ENCODE measurements around the gene ANKMY1.

The ANKMY1 gene

DNA sequence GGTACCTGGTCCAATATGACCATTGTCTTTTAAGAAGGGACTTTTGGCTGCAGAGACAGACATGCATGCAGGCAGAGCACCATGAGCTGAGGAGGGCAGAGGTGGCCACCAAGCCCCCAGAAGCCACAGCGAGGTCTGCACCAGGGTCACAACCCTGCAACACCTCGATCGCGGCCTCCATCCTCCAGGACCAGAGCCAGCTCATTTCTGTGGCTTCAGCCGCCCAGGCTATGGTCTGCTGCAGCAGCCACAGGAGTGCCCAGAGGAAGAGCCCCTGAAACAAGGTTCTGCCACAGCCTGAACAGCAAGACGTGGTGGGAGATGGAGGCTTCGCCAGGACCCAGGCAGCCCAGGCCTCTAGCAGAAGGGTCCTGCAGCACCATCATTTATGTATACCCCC, 53.9 kb downstream of the ANKMY1 start:
- no peak for DNase-seq (ENCODE audit: low read depth in 1 of 2, low spot score in 1 of 2)
- TF ChIP-seq SPI1 (IDR thresholded peaks at IDR 0.05; ENCODE audit: borderline replicate concordance, low read depth), result no peak
- TF ChIP-seq, protein P1, sequence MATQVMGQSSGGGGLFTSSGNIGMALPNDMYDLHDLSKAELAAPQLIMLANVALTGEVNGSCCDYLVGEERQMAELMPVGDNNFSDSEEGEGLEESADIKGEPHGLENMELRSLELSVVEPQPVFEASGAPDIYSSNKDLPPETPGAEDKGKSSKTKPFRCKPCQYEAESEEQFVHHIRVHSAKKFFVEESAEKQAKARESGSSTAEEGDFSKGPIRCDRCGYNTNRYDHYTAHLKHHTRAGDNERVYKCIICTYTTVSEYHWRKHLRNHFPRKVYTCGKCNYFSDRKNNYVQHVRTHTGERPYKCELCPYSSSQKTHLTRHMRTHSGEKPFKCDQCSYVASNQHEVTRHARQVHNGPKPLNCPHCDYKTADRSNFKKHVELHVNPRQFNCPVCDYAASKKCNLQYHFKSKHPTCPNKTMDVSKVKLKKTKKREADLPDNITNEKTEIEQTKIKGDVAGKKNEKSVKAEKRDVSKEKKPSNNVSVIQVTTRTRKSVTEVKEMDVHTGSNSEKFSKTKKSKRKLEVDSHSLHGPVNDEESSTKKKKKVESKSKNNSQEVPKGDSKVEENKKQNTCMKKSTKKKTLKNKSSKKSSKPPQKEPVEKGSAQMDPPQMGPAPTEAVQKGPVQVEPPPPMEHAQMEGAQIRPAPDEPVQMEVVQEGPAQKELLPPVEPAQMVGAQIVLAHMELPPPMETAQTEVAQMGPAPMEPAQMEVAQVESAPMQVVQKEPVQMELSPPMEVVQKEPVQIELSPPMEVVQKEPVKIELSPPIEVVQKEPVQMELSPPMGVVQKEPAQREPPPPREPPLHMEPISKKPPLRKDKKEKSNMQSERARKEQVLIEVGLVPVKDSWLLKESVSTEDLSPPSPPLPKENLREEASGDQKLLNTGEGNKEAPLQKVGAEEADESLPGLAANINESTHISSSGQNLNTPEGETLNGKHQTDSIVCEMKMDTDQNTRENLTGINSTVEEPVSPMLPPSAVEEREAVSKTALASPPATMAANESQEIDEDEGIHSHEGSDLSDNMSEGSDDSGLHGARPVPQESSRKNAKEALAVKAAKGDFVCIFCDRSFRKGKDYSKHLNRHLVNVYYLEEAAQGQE (IDR thresholded peaks at IDR 0.05; ENCODE audit: insufficient replicate concordance, low read depth), result no peak
- no peak for TF ChIP-seq GABPA (IDR thresholded peaks at IDR 0.05; ENCODE audit: low read depth)
- TF ChIP-seq POLR2AphosphoS5 (IDR thresholded peaks at IDR 0.05; ENCODE audit: low read depth), result no peak
- TF ChIP-seq, protein P2, sequence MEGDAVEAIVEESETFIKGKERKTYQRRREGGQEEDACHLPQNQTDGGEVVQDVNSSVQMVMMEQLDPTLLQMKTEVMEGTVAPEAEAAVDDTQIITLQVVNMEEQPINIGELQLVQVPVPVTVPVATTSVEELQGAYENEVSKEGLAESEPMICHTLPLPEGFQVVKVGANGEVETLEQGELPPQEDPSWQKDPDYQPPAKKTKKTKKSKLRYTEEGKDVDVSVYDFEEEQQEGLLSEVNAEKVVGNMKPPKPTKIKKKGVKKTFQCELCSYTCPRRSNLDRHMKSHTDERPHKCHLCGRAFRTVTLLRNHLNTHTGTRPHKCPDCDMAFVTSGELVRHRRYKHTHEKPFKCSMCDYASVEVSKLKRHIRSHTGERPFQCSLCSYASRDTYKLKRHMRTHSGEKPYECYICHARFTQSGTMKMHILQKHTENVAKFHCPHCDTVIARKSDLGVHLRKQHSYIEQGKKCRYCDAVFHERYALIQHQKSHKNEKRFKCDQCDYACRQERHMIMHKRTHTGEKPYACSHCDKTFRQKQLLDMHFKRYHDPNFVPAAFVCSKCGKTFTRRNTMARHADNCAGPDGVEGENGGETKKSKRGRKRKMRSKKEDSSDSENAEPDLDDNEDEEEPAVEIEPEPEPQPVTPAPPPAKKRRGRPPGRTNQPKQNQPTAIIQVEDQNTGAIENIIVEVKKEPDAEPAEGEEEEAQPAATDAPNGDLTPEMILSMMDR (IDR thresholded peaks at IDR 0.05; ENCODE audit: insufficient read depth, low read length), result no peak
- H3K4me3 ChIP-seq (replicated peaks; ENCODE audit: insufficient read depth, low read length), result no peak overlapping the region
- H3K27me3 ChIP-seq (ENCODE audit: insufficient read depth, poor library complexity, severe bottlenecking), result no peaks in the 10 kb centered on the region
- no peak overlapping the region for H3K27ac ChIP-seq (replicated peaks)

GRCh38 chr2:240503375-240503774, 54.4 kb downstream of the ANKMY1 start:
- no peak for TF ChIP-seq POLR2AphosphoS5 (IDR thresholded peaks at IDR 0.05; ENCODE audit: low read depth)
- TF ChIP-seq, protein P2 (IDR thresholded peaks at IDR 0.05; ENCODE audit: insufficient read depth, low read length), result no peak
- no peak for TF ChIP-seq SPI1 (IDR thresholded peaks at IDR 0.05; ENCODE audit: borderline replicate concordance, low read depth)
- no peak for TF ChIP-seq GABPA (IDR thresholded peaks at IDR 0.05; ENCODE audit: low read depth)
- TF ChIP-seq, protein P1 (IDR thresholded peaks at IDR 0.05; ENCODE audit: insufficient replicate concordance, low read depth), result no peak
- Histone ChIP-seq H3K4me3 (replicated peaks; ENCODE audit: insufficient read depth, low read length) (no peak overlapping the region), H3K27me3 (ENCODE audit: insufficient read depth, poor library complexity, severe bottlenecking) (no peaks in the 10 kb centered on the region), H3K27ac (replicated peaks) (no peak overlapping the region)
- DNase-seq (ENCODE audit: low read depth in 1 of 2, low spot score in 1 of 2), result no peak

GRCh38 chr2:240502430-240503121, 55.2 kb downstream of the ANKMY1 start:
- H3K27me3 ChIP-seq (ENCODE audit: insufficient read depth, poor library complexity, severe bottlenecking), result no peaks in the 10 kb centered on the region
- DNase-seq (ENCODE audit: low read depth in 1 of 2, low spot score in 1 of 2), result no peak
- H3K27ac ChIP-seq (replicated peaks), result no peak overlapping the region
- H3K4me3 ChIP-seq (replicated peaks; ENCODE audit: insufficient read depth, low read length), result no peak overlapping the region
- TF ChIP-seq, protein P2 (IDR thresholded peaks at IDR 0.05; ENCODE audit: insufficient read depth, low read length), result no peak
- TF ChIP-seq, protein P1 (IDR thresholded peaks at IDR 0.05; ENCODE audit: insufficient replicate concordance, low read depth), result no peak
- no peak for TF ChIP-seq SPI1 (IDR thresholded peaks at IDR 0.05; ENCODE audit: borderline replicate concordance, low read depth)
- TF ChIP-seq POLR2AphosphoS5 (IDR thresholded peaks at IDR 0.05; ENCODE audit: low read depth), result no peak
- TF ChIP-seq GABPA (IDR thresholded peaks at IDR 0.05; ENCODE audit: low read depth), result no peak
